Ovary (tissue), 3 donors: Measurements from ENCODE around the gene DIO1.

Source experiments
- CTCF ChIP-seq, 3 donors: fragments of 450-650 bp in 2 of 3; fragments of 200-600 bp in 1 of 3; IDR thresholded peaks; one replicate each; pipeline versions ENCODE4 v1.5.1 to v1.8.0; 2016 to 2022; ENCODE audit warnings: antibody characterized with exemption in 3 of 3, mild to moderate bottlenecking in 1 of 3
- EP300 ChIP-seq: sonication (generic); formaldehyde crosslinking; IDR thresholded peaks from one replicate; pipeline ENCODE4 v1.6.1; 2017; ENCODE audit warnings: antibody characterized with exemption
- donor health status: DM: no; HTN: no; CAD: no.

- TF ChIP-seq CTCF (IDR thresholded peaks at IDR 0.05) (no peak), EP300 (no peak)
These were observed 5.7 kb downstream of the DIO1 start for GRCh38 chr1:53899708-53900107.
